Osteoblast (primary cell): ENCODE measurements around the gene FFAR2. TPM values are rescaled to one million over a fixed set of nuclear protein-coding genes. Genes with fewer than 3 reads are reported as not detected.

ENCODE experiments used
- DNase-seq: peaks from one replicate; pipeline ENCODE4 v3.0.0; 2011; ENCODE audit warnings: low spot score, mixed read lengths; ENCODE audit not compliant: insufficient read length; ENCODE audit errors: missing footprints
- H2AFZ ChIP-seq: 2 replicates; pipeline ENCODE4 v1.6.0; 2011; ENCODE audit warnings: mild to moderate bottlenecking, low read length
- H3K27ac ChIP-seq: 2 replicates; pipeline ENCODE4 v1.5.1; 2011; ENCODE audit warnings: mild to moderate bottlenecking, low read depth, low read length, moderate library complexity
- H3K27me3 ChIP-seq: 2 replicates; pipeline ENCODE4 v1.6.0; 2012; ENCODE audit warnings: mild to moderate bottlenecking, control low read depth, inconsistent platforms, low read length, moderate library complexity; ENCODE audit not compliant: insufficient read depth
- H3K36me3 ChIP-seq: 2 replicates; pipeline ENCODE4 v1.5.1; 2011; ENCODE audit warnings: mild to moderate bottlenecking, low read length, control low read depth, moderate library complexity; ENCODE audit not compliant: insufficient read depth
- H3K4me1 ChIP-seq: 2 replicates; pipeline ENCODE4 v1.5.1; 2011; ENCODE audit warnings: mild to moderate bottlenecking, low read length, control low read depth, moderate library complexity; ENCODE audit not compliant: insufficient read depth
- H3K4me2 ChIP-seq: 2 replicates; pipeline ENCODE4 v1.6.0; 2011; ENCODE audit warnings: mild to moderate bottlenecking, low read length; ENCODE audit not compliant: insufficient read depth
- H3K4me3 ChIP-seq: fragments of 200-600 bp; sonication (generic); 3 replicates; pipeline ENCODE4 v1.5.1; 2012; ENCODE audit warnings: mild to moderate bottlenecking, low read length, inconsistent platforms; ENCODE audit not compliant: insufficient read depth
- H3K79me2 ChIP-seq: 2 replicates; pipeline ENCODE4 v1.6.0; 2012; ENCODE audit warnings: mild to moderate bottlenecking, low read length, control low read depth, inconsistent platforms; ENCODE audit not compliant: insufficient read depth
- H3K9me3 ChIP-seq: 2 replicates; pipeline ENCODE4 v1.5.1; 2011; ENCODE audit warnings: low read depth, low read length, control low read depth
- H4K20me1 ChIP-seq: 2 replicates; pipeline ENCODE4 v1.6.0; 2012; ENCODE audit warnings: mild to moderate bottlenecking, low read length, control low read depth; ENCODE audit not compliant: insufficient read depth
- small RNA-seq: library from RNA; depleted of rRNA; stranded (forward); fragments of <200 nt; gene quantifications from one replicate; pipeline ENCODE3, GENCODE V24; 2012
- total RNA-seq: library from RNA; depleted of rRNA; stranded (reverse); fragments of >200 nt; gene quantifications from 2 replicates; pipeline ENCODE4 v1.2.3, GENCODE V29; 2012
- TF ChIP-seq, protein P1 (sequence below): IDR thresholded peaks from 2 replicates; pipeline ENCODE4 v1.5.1; 2011; ENCODE audit warnings: mild to moderate bottlenecking, low read depth, low read length, moderate library complexity; ENCODE audit errors: extremely low read depth

The FFAR2 gene
- total RNA-seq, 1 donor: not detected

DNA sequence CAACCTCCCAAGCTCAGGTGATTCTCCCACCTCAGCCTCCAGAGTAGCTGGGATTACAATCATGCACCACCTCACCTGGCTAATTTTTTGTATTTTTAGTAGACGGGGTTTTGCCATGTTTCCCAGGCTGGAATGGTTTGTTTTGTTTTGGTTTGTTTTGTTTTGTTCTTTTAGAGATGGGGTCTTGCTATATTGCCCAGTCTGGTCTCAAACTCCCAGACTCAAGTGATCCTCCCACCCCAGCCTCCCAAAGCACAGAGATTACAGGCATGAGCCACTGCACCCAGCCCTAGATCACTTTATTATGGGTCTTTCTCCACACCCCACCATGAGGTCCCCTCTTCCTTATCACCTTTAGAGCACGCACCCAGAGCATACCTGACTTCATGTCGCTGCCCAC lies 50.2 kb downstream of the FFAR2 start:
- DNase-seq: no peak
- Histone ChIP-seq H2AFZ (no peak overlapping the region), H3K36me3 (no peaks in the 10 kb centered on the region), H3K9me3 (no peaks in the 10 kb centered on the region), H3K27me3 (peaks cover 5% of the 10 kb centered on the region), H3K79me2 (no peaks in the 10 kb centered on the region), H3K4me1 (no peaks in the 10 kb centered on the region), H3K4me2 (no peak overlapping the region), H4K20me1 (no peaks in the 10 kb centered on the region), H3K27ac (no peak overlapping the region), H3K4me3 (no peak overlapping the region)
- TF ChIP-seq, protein P1, sequence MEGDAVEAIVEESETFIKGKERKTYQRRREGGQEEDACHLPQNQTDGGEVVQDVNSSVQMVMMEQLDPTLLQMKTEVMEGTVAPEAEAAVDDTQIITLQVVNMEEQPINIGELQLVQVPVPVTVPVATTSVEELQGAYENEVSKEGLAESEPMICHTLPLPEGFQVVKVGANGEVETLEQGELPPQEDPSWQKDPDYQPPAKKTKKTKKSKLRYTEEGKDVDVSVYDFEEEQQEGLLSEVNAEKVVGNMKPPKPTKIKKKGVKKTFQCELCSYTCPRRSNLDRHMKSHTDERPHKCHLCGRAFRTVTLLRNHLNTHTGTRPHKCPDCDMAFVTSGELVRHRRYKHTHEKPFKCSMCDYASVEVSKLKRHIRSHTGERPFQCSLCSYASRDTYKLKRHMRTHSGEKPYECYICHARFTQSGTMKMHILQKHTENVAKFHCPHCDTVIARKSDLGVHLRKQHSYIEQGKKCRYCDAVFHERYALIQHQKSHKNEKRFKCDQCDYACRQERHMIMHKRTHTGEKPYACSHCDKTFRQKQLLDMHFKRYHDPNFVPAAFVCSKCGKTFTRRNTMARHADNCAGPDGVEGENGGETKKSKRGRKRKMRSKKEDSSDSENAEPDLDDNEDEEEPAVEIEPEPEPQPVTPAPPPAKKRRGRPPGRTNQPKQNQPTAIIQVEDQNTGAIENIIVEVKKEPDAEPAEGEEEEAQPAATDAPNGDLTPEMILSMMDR: no peak

DNA sequence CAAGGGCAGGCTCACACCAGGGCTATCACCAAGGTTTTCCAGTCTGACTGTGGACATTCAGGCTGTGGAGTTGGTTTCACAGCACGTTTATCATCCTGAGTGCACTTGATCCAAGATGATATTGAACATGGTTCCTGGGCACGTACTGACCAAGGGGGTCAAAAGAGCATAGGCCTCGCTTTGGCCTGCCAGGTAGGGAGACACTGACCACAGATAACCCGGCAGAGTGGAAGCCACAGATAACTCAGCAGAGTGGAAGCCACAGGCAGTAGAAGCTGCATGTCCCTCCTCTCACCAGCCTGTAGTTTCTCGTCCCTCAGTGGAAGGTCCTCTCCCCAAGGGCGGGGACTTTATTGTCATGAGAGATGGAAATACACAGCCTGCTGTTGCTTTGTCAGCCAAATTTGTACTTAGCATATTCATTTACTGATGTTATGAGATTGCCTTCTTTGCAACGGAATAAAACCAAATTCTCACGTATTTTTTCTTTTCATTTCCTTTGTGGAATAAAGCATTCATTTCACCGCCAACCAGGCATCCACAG lies 51.0 kb downstream of the FFAR2 start:
- no peaks in the 10 kb centered on the region for H3K9me3 ChIP-seq
- no peaks in the 10 kb centered on the region for H3K4me1 ChIP-seq
- H3K27me3 ChIP-seq: peaks cover under 1% of the 10 kb centered on the region
- no peak overlapping the region for H3K4me2 ChIP-seq
- TF ChIP-seq, protein P1: no peak
- no peak overlapping the region for H3K27ac ChIP-seq
- no peaks in the 10 kb centered on the region for H3K79me2 ChIP-seq
- no peaks in the 10 kb centered on the region for H3K36me3 ChIP-seq
- no peak overlapping the region for H2AFZ ChIP-seq
- peak; percentile 36 for DNase-seq
- no peak overlapping the region for H3K4me3 ChIP-seq
- no peaks in the 10 kb centered on the region for H4K20me1 ChIP-seq

DNA sequence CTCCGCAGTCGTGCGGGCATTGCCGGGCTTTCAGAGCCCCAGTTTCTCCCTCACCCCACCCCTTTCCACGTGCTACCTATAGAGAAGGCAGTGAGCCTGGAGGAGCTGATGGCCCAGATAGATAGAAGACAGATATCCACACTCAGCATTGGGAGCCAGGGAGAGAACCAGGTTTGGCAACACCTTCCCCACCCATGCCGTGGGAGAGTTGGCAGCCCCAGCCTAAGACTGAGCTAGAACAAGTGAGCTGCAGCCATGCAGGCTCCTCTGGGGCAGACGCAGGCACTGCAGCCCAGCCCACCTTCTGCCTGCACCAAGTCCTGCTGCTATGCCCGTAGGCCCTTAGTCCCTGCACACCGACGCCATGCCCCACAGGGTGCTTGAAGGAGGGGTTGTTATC lies 52.6 kb downstream of the FFAR2 start:
- TF ChIP-seq, protein P1: no peak
- Histone ChIP-seq H3K4me2 (no peak overlapping the region), H2AFZ (no peak overlapping the region), H3K9me3 (no peaks in the 10 kb centered on the region), H3K4me1 (no peaks in the 10 kb centered on the region), H3K79me2 (no peaks in the 10 kb centered on the region), H4K20me1 (no peaks in the 10 kb centered on the region), H3K27me3 (no peaks in the 10 kb centered on the region), H3K36me3 (no peaks in the 10 kb centered on the region), H3K27ac (no peak overlapping the region), H3K4me3 (no peak overlapping the region)
- DNase-seq: peak; percentile 47

Small RNAs within 50 kb of the gene (small RNA-seq; reads per million reads assigned to genes)
- gene RN7SL491P: not detected

Other genes with a start within 250 kb of the FFAR2 start
- gene FAM187B, start 219.5 kb upstream of the FFAR2 start, total RNA-seq: not detected in 2 replicates
- 0.29 and 0.36 TPM in 2 replicates for gene LSR, start 199.3 kb upstream of the FFAR2 start, total RNA-seq
- gene USF2, start 179.3 kb upstream of the FFAR2 start, total RNA-seq: 66.2 and 74.0 TPM in 2 replicates
- not detected in 2 replicates for gene HAMP, start 165.7 kb upstream of the FFAR2 start, total RNA-seq
- gene MAG, start 156.1 kb upstream of the FFAR2 start, total RNA-seq: not detected in 2 replicates
- gene CD22, start 119.1 kb upstream of the FFAR2 start, total RNA-seq: under 0.01 TPM in 1 of 2 replicates, not detected in the other
- gene FFAR1, start 100.4 kb upstream of the FFAR2 start, total RNA-seq: not detected in 2 replicates
- gene FFAR3, start 89.8 kb upstream of the FFAR2 start, total RNA-seq: not detected in 2 replicates
- not detected in 2 replicates for gene GPR42, start 77.2 kb upstream of the FFAR2 start, total RNA-seq
- gene KRTDAP, start 42.2 kb downstream of the FFAR2 start, total RNA-seq: not detected in 2 replicates
- 24.2 and 30.9 TPM in 2 replicates for gene DMKN, start 65.4 kb downstream of the FFAR2 start, total RNA-seq
- gene SBSN, start 80.1 kb downstream of the FFAR2 start, total RNA-seq: 4.7 and 12.1 TPM in 2 replicates
- gene GAPDHS, start 85.2 kb downstream of the FFAR2 start, total RNA-seq: not detected in 2 replicates
- 93.1 and 98.8 TPM in 2 replicates for gene TMEM147, start 97.4 kb downstream of the FFAR2 start, total RNA-seq
- not detected in 2 replicates for gene ATP4A, start 115.4 kb downstream of the FFAR2 start, total RNA-seq
- gene PMIS2, start 137.9 kb downstream of the FFAR2 start, total RNA-seq: not detected in 2 replicates
- 3.2 and 4.7 TPM in 2 replicates for gene HAUS5, start 164.5 kb downstream of the FFAR2 start, total RNA-seq
- 36.2 and 45.2 TPM in 2 replicates for gene RBM42, start 180.8 kb downstream of the FFAR2 start, total RNA-seq
- gene ETV2, start 193.5 kb downstream of the FFAR2 start, total RNA-seq: 0.29 and 0.36 TPM in 2 replicates
- gene COX6B1, start 200.1 kb downstream of the FFAR2 start, total RNA-seq: 123 and 185 TPM in 2 replicates
- not detected in 2 replicates for gene UPK1A, start 218.3 kb downstream of the FFAR2 start, total RNA-seq